Measurements from ENCODE around the gene TMEM39B.
"Not testable (repeated sequence)": the region's sequence is repeated elsewhere in the genome, so short reads cannot be mapped to it uniquely, and the experiment has no call there.

Gene TMEM39B

GRCh38 chr1:32072622-32073298, at the start of gene TMEM39B:
Gene TMEM39B (plus strand): TSS chr1:32072939. CDS start chr1:32073048, 109 bp downstream.
- DNase-seq (ENCODE audit: low read depth): peak; percentile 90

DNA sequence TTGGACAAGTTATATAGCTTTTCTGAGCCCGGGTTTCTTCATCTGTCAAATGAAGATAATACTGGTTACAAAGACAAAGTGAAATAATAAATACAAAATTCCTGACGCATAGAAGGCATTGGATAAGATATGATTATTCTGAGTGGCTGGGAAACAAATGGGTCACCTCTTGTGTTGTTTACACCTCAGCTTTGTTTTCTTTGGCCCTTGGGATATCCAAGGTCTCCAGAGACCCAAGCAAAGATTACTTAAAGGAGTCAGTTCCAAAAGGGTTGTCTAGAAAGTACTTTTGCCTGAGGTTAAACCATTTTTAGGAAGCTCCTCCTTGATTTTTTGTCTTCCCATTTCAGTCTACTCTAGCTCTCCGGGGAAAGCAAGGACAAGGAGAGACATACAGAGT, 49.4 kb upstream of the TMEM39B start:
- no peak for DNase-seq (ENCODE audit: low read depth)

GRCh38 chr1:32025515-32025914, 47.2 kb upstream of the TMEM39B start:
- no peak for DNase-seq (ENCODE audit: low read depth)

DNA sequence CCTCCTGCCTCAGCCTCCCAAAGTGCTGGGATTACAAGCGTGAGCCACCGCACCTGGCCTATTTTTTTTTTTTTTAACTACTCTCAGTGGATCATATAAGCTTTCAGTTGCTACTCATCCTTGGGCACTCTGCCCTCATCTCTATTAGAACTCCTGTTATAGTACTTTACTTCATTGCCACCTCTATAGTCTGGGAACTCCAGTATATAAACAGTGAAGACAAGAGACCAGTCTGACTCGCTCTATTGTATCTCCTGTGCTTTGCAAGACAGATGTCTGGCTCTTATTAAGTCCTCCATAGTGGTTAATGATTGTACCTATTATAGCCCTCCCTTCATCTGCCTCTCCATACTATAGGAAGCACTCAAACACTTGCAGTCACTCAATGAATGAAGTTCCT, 44.0 kb upstream of the TMEM39B start:
- DNase-seq (ENCODE audit: low read depth): no peak

GRCh38 chr1:32031578-32032274, 41.0 kb upstream of the TMEM39B start:
- no peak for DNase-seq (ENCODE audit: low read depth)

GRCh38 chr1:32032275-32032615, 40.5 kb upstream of the TMEM39B start:
- DNase-seq (ENCODE audit: low read depth): no peak

GRCh38 chr1:32035119-32035518, 37.6 kb upstream of the TMEM39B start:
- no peak for DNase-seq (ENCODE audit: low read depth)

DNA sequence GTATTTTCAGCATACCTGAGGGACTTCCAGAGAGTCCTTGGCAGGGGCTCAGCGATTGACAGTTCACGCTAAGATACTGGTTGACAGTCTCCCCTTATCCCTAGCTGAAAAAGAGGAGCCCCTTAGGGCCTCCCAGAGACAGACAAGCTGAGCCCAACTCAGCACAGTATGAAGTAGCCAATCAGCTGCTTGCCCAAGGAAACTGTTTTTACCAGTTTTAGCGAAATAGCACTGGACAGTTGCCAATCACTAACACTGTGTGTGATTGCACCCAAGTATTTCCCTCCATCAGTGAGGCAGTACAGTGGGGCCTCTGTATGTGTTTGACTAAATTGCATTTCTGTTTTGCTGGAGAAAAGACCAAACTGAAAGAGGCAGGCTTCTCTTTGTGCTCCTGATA, 32.0 kb upstream of the TMEM39B start:
- DNase-seq (ENCODE audit: low read depth): no peak

DNA sequence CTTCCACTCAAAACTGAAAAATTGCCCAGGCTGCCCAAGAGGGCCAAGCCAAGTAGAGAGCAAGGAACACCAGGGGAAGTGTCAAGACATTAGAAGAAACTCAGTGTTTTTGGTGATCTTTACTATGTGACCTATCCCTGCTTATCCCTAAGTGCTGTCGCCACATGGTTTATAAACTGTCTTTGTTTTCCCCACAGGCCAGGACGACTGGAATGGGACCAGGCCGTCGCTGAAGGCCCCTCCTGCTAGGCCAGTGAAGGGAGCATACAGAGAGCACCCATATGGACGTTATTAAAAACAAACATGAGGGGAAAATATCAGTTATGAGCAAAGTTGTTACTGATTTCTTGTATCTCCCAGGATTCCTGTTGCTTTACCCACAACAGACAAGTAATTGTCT, 30.4 kb upstream of the TMEM39B start:
- DNase-seq (ENCODE audit: low read depth): no peak

DNA sequence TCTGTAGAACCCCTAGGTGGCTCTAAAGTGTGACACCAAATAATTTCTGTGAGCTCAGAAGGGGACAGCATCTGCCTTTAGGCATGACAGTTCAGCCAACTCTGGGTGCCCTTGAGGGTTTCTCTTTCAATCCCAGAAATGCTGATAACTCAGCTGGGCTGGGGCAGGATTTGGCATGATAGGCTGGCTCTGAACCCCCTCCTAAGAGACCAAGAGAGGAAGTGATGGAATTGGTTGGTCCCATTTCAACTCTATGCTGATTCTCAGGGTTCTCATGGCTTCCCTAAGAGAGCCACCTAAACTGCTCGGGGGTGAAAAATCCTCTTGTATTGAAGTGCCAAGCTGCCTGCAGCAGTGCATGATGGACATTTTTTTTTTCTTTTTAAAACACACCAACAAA, 28.5 kb upstream of the TMEM39B start:
- no peak for DNase-seq (ENCODE audit: low read depth)

DNA sequence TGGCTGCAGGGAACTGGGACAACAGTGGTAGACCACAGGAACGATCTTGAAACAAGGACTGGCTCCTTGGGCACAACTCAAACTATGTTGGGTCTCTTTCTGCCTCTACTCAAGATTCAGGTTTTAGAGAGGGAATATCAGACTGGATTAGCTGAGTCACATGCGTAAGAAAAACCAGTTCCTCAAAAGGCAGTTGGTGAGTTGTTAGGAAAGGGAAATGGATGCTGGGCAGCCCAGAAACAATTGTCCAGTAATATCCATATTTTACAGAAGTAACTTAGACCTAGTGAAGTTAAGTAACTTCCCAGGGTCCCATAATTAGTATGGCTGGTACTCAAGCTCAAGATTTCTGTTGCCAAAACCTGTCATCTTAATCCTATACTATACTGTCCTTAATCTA, 27.0 kb upstream of the TMEM39B start:
- no peak for DNase-seq (ENCODE audit: low read depth)

GRCh38 chr1:32047701-32048100, 25.0 kb upstream of the TMEM39B start:
- DNase-seq (ENCODE audit: low read depth): no peak

DNA sequence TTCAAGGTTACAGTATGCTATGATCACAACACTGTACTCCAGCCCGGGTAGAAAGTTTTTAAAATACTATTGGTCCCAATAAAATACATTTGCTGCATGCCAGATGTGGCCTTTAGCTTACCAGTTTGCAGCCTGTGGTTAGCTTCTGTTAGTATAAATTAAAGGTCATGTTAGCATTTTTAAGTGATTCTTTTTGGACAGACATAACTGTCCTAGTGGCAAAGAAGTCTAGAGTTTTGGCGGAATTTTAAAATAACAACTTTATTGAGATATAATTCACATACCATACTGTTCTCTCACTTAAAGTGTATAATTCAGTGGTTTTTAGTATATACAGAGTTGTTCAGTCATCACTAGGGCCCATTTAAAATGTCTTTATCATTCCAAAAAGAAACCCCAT, 24.3 kb upstream of the TMEM39B start:
- DNase-seq (ENCODE audit: low read depth): no peak

- no peak for DNase-seq (ENCODE audit: low read depth)
Observed at GRCh38 chr1:32051706-32052105, 21.0 kb upstream of the TMEM39B start.

GRCh38 chr1:32052887-32053286, 19.9 kb upstream of the TMEM39B start:
- no peak for DNase-seq (ENCODE audit: low read depth)

- no peak for DNase-seq (ENCODE audit: low read depth)
Observed at GRCh38 chr1:32055416-32055815, 17.3 kb upstream of the TMEM39B start.

- DNase-seq (ENCODE audit: low read depth): no peak
Observed at GRCh38 chr1:32056598-32056997, 16.1 kb upstream of the TMEM39B start.

DNA sequence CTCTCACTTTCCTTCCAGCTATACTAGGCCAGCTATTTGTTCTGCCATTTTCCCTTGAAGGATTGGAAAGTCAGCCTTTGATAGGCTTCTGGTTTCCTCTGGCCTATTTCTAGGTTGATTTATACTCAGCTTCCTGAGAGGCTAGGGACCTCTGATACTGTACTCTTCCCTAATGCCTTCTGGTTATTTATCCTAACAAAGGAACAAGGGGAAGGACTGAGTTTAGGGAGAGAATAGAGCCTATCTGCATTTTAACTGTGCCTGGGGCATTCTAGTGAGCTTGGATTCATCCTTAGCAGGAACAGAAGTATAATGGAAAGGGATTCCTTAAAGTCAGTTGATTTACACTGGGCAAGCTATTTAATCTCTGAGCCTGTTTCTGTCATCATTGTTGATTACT, 11.8 kb upstream of the TMEM39B start:
- DNase-seq (ENCODE audit: low read depth): no peak

GRCh38 chr1:32062867-32063230, 9.9 kb upstream of the TMEM39B start:
- no peak for DNase-seq (ENCODE audit: low read depth)

GRCh38 chr1:32063261-32063681, 9.5 kb upstream of the TMEM39B start:
- peak; percentile 50 for DNase-seq (ENCODE audit: low read depth)

DNA sequence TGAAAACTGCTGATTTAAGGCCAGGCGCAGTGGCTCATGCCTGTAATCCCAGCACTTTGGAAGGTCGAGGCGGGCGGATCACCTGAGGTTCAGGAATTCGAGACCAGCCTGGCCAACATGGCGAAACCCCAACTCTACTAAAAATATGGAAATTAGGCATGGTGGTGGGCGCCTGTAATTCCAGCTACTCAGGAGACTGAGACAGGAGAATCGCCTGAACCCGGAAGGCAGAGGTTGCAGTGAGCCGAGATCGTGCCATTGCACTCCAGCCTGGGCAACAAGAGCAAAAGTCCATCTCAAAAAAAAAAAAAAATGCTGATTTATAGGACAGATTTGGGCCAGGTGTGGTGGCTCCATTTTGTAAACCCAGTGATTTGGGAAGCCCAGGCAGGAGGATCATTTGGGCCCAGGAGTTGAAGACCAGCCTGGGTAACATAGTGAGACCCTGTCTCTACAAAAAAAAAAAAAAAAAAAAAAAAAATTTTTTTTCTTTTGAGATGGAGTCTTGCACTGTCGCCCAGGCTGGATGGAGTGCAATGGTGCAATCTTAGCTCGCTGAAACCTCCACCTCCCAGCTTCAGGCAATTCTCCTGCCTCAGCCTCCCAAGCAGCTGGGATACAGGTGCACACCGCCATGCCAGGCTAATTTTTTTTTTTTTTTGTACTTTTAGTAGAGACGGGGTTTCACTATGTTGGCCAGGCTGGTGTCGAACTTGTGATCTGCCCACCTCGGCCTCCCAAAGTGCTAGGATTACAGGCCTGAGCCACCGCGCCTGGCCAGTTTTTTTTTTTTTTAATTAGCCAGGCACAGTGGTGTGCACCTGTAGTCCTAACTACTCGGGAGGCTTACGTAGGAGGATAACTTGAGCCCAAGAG, 6.9 kb upstream of the TMEM39B start:
- not testable (repeated sequence) for DNase-seq (ENCODE audit: low read depth)

- peak; percentile 72 for DNase-seq (ENCODE audit: low read depth)
Observed at GRCh38 chr1:32066489-32066873, 6.3 kb upstream of the TMEM39B start.

DNA sequence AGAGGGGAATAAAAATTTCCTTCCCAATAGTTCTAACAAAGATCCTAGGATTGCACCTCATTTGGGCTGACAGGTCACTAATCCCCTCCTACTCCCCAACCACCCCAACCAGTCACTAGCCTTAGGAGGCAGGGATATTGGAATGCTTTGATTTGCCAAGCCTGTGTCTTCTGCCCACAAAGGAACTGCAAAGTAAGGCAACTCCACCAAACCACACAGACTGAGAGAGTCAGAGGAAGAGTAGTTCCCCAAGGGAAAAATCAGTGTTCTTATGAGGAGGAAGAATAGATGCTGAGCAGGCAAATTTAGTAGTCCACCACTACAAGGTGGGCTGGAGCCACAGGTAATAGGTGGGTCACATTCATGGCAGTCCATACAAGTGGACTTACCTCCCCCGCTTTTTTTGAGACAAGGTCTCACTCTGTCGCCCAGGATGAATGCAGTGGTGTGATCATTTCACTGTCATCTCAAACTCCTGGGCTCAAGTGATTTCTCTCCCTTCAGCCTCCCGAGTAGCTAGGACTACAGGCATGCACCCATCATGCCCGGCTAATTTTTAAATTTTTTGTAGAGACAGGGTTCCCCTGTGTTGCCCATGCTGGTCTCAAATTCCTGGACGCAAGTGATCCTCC, 3.7 kb upstream of the TMEM39B start:
- DNase-seq (ENCODE audit: low read depth): peak; percentile 59

All from stromal cell of bone marrow (primary cell).